ENCODE results near the gene FAM187B. TPM values are rescaled to one million over a fixed set of nuclear protein-coding genes. Genes with fewer than 3 reads are reported as not detected.

Gene FAM187B
- total RNA-seq, 1 experiment from 2014 or later, result not detected

DNA sequence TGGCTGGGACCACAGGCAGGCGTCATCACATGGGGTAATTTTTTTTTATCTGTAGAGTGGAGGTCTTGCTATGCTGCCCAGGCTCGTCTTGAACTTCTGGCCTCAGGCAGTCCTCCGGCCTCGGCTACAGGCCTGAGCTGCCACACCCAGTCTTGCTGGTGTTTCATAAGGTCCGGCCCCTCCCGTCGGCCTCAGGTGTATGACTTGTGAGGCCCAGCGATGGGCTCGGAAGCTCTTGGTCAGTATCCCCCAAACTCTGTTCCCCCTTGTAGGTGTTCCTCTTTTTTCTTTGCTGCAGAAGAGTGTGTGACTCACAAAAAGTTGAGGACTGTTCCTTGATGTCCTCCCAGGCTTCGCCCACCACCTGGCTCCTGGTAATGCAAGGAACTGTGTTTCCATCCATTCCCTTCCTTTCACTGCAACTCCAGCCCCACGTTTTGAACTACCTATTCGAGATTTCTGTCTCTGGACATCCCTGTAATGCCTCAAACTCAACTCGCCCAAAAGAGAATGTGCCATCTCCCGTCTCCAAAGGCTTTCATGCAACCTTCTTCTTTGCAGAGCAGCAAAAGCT is 45.2 kb upstream of the FAM187B start:
- DNase-seq (ENCODE audit: low read depth, low spot score) (no peak), ATAC-seq (no peak)
- Histone ChIP-seq H3K9ac (ENCODE audit: low read length) (no peak overlapping the region), H3K9me3 (ENCODE audit: control insufficient read depth in 1 of 2, insufficient read depth in 1 of 2, low read depth in 1 of 2, low read length in 2 of 2) (no peaks in the 10 kb centered on the region), H2AFZ (ENCODE audit: low read depth, low read length, poor library complexity, severe bottlenecking) (no peak overlapping the region), H3K36me3 (ENCODE audit: control insufficient read depth in 1 of 2, insufficient read depth in 2 of 2, low read length in 2 of 2) (peaks cover 14% of the 10 kb centered on the region in 2 experiments; a peak in 3 of 4 replicates), H3K4me2 (ENCODE audit: low read length) (no peak overlapping the region), H3K27ac (ENCODE audit: low read depth, low read length) (no peak overlapping the region), H3K27me3 (ENCODE audit: insufficient read depth, low read length) (no peaks in the 10 kb centered on the region), H3K4me1 (ENCODE audit: control insufficient read depth in 1 of 2, insufficient read depth in 2 of 2, low read length in 2 of 2) (peaks cover 3 to 9% of the 10 kb centered on the region in 2 experiments; a peak in 3 of 4 replicates), H3K79me2 (ENCODE audit: insufficient read depth, low read length) (peaks cover 5% of the 10 kb centered on the region; the same call in 1 of the 2 replicates), H3K4me3 (replicated peaks in 1 of 2; ENCODE audit: low read depth in 1 of 2, low read length in 2 of 2) (no peak overlapping the region), H4K20me1 (ENCODE audit: insufficient read depth) (no peaks in the 10 kb centered on the region), H3K9me2 (ENCODE audit: insufficient read depth) (no peaks in the 10 kb centered on the region)
- ChIA-PET RAD21 (ENCODE audit: low non-redundant PET in 1 of 2, low total read pairs in 2 of 2, uncharacterized antibody in 2 of 2, unreplicated experiment in 2 of 2) (no interaction called here), POLR2A (no interaction called here), CTCF (no interaction called here)
- BruUV-seq (replicated peaks), result no TSS peak
- no peak for TF ChIP-seq EGR1 (IDR thresholded peaks at IDR 0.05; ENCODE audit: low read depth)
- TF ChIP-seq POLR2A (IDR thresholded peaks at IDR 0.05; ENCODE audit: borderline replicate concordance, extremely low read depth, insufficient read depth, insufficient read length), result no peak
- no peak for TF ChIP-seq CEBPB (IDR thresholded peaks at IDR 0.05; ENCODE audit: low read depth)
- TF ChIP-seq RAD21 (IDR thresholded peaks at IDR 0.05; ENCODE audit: low read depth), result no peak
- TF ChIP-seq EZH2phosphoT487 (IDR thresholded peaks at IDR 0.05; ENCODE audit: borderline replicate concordance), result no peak
- no peak for TF ChIP-seq SIN3A (IDR thresholded peaks at IDR 0.05; ENCODE audit: low read depth)
- TF ChIP-seq SRF (IDR thresholded peaks at IDR 0.05; ENCODE audit: low read depth), result no peak
- TF ChIP-seq SP1 (IDR thresholded peaks at IDR 0.05; ENCODE audit: low read depth), result no peak
- TF ChIP-seq FOSL1 (IDR thresholded peaks at IDR 0.05; ENCODE audit: low read depth), result no peak
- TF ChIP-seq TCF7L2 (IDR thresholded peaks at IDR 0.05; ENCODE audit: borderline replicate concordance, extremely low read depth, insufficient read depth, insufficient read length), result no peak
- TF ChIP-seq, protein P1, sequence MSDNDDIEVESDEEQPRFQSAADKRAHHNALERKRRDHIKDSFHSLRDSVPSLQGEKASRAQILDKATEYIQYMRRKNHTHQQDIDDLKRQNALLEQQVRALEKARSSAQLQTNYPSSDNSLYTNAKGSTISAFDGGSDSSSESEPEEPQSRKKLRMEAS (IDR thresholded peaks at IDR 0.05), result no peak
- intact Hi-C loops (cut with micrococcal nuclease), result no loop called here

Measured in HCT116 (cell line).